Hepatocyte (in vitro differentiated cells): Measurements from ENCODE around the gene HSF5. TPM values are rescaled to one million over a fixed set of nuclear protein-coding genes. Genes with fewer than 3 reads are reported as not detected.

Experiments used
- DNase-seq: peaks from one replicate; pipeline ENCODE4 v3.0.0-alpha.2; 2016; ENCODE audit warnings: low spot score
- H2AFZ ChIP-seq: fragments of 200-600 bp; sonication (generic); 2 replicates; pipeline ENCODE4 v1.6.0; 2016; ENCODE audit warnings: antibody characterized with exemption, mild to moderate bottlenecking
- H3K27ac ChIP-seq: fragments of 200-600 bp; sonication (generic); 2 replicates; pipeline ENCODE4 v1.5.1; 2016; ENCODE audit warnings: mild to moderate bottlenecking
- H3K27me3 ChIP-seq: fragments of 200-600 bp; sonication (generic); 2 replicates; pipeline ENCODE4 v1.6.1; 2016
- H3K36me3 ChIP-seq: fragments of 200-600 bp; sonication (generic); replicated peaks from 2 replicates; pipeline ENCODE4 v1.5.1; 2016; ENCODE audit warnings: low read depth; ENCODE audit not compliant: insufficient read depth
- H3K4me1 ChIP-seq: fragments of 200-600 bp; sonication (generic); 2 replicates; pipeline ENCODE4 v1.5.1; 2016; ENCODE audit warnings: mild to moderate bottlenecking, moderate library complexity; ENCODE audit not compliant: insufficient read depth
- H3K4me2 ChIP-seq: fragments of 200-600 bp; sonication (generic); 2 replicates; pipeline ENCODE4 v1.6.0; 2016
- H3K4me3 ChIP-seq: fragments of 200-600 bp; sonication (generic); 2 replicates; pipeline ENCODE4 v1.5.1; 2016; ENCODE audit warnings: mild to moderate bottlenecking
- H3K79me2 ChIP-seq: fragments of 200-600 bp; sonication (generic); 2 replicates; pipeline ENCODE4 v1.6.0; 2017; ENCODE audit warnings: mild to moderate bottlenecking
- H3K9me2 ChIP-seq: fragments of 200-600 bp; sonication (generic); replicated peaks from 2 replicates; pipeline ENCODE4 v1.6.0; 2017; ENCODE audit warnings: mild to moderate bottlenecking; ENCODE audit not compliant: insufficient read depth
- H3K9me3 ChIP-seq: fragments of 200-600 bp; sonication (generic); 2 replicates; pipeline ENCODE4 v1.5.1; 2016; ENCODE audit warnings: low read depth, mild to moderate bottlenecking
- H4K20me1 ChIP-seq: fragments of 200-600 bp; sonication (generic); 2 replicates; pipeline ENCODE4 v1.6.0; 2016; ENCODE audit warnings: mild to moderate bottlenecking; ENCODE audit not compliant: insufficient read depth, poor library complexity, severe bottlenecking
- CTCF ChIP-seq: fragments of 200-600 bp; sonication (generic); IDR thresholded peaks from 2 replicates; pipeline ENCODE4 v1.5.1; 2016; ENCODE audit warnings: antibody characterized with exemption, mild to moderate bottlenecking; ENCODE audit not compliant: poor library complexity
- EZH2 ChIP-seq: fragments of 200-600 bp; sonication (generic); IDR thresholded peaks from 2 replicates; pipeline ENCODE4 v1.6.1; 2016; ENCODE audit warnings: antibody characterized with exemption, mild to moderate bottlenecking, borderline replicate concordance
- EZH2phosphoT487 ChIP-seq: fragments of 200-600 bp; sonication (generic); IDR thresholded peaks from one replicate; pipeline ENCODE4 v1.6.1; 2018; ENCODE audit warnings: antibody characterized with exemption, mild to moderate bottlenecking, low read depth, moderate library complexity; ENCODE audit not compliant: unreplicated experiment, severe bottlenecking
- WGBS: methylation state at CpG from one replicate; pipeline ENCODE4 v1.1.6; 2016; ENCODE audit warnings: low lambda C conversion rate; ENCODE audit errors: missing lambda C conversion rate; 5-methylcytosine and 5-hydroxymethylcytosine counted together
- polyA plus RNA-seq: library from polyadenylated mRNA; unstranded; fragments of >200 nt; fragmentation: Nextera tagmentation; extraction: Ambion mirVana; gene quantifications from 2 replicates; pipeline ENCODE4 v1.2.1, GENCODE V29; 2016
- total RNA-seq: library from RNA; depleted of rRNA; stranded (reverse); fragments of >200 nt; gene quantifications from 2 replicates; pipeline ENCODE4 v1.2.3, GENCODE V29; 2014

The HSF5 gene
- total and polyA plus RNA-seq, 2 experiments from 2014 or later: 0.03 TPM; not detected in 1

- TF ChIP-seq EZH2phosphoT487: no peak
- DNase-seq: peak; percentile 67
- peaks cover 39% of the 10 kb centered on the region for H3K79me2 ChIP-seq
- H4K20me1 ChIP-seq: peaks cover 1% of the 10 kb centered on the region
- peak overlapping the region; percentile 3 for H2AFZ ChIP-seq
- peaks cover 20% of the 10 kb centered on the region for H3K4me1 ChIP-seq
- no peaks in the 10 kb centered on the region for H3K36me3 ChIP-seq
- no peaks in the 10 kb centered on the region for H3K9me2 ChIP-seq
- H3K4me3 ChIP-seq: peak overlapping the region; percentile 39
- no peaks in the 10 kb centered on the region for H3K9me3 ChIP-seq
- no peaks in the 10 kb centered on the region for H3K27me3 ChIP-seq
- H3K4me2 ChIP-seq: peak overlapping the region; percentile 81
- 56% methylated on average over 2 of the region's 2 CpGs for WGBS
- peak overlapping the region; percentile 94 for H3K27ac ChIP-seq
Measured at GRCh38 chr17:58516644-58517377, 28.6 kb upstream of the HSF5 start.

- no peak for DNase-seq
- Histone ChIP-seq H2AFZ (no peak overlapping the region), H3K27ac (peak overlapping the region; percentile 94), H3K9me2 (no peaks in the 10 kb centered on the region), H3K36me3 (peaks cover 3% of the 10 kb centered on the region), H3K9me3 (no peaks in the 10 kb centered on the region), H3K27me3 (no peaks in the 10 kb centered on the region), H4K20me1 (peaks cover 3% of the 10 kb centered on the region), H3K4me1 (peaks cover 20% of the 10 kb centered on the region), H3K79me2 (peaks cover 48% of the 10 kb centered on the region), H3K4me3 (no peak overlapping the region), H3K4me2 (peak overlapping the region; percentile 81)
- TF ChIP-seq EZH2 (no peak), EZH2phosphoT487 (no peak), CTCF (no peak)
- WGBS: 85% methylated on average over 2 of the region's 2 CpGs
Measured at GRCh38 chr17:58515286-58515685, 27.1 kb upstream of the HSF5 start.

- Histone ChIP-seq H3K36me3 (peaks cover 3% of the 10 kb centered on the region), H3K9me2 (no peaks in the 10 kb centered on the region), H3K4me1 (peaks cover 20% of the 10 kb centered on the region), H3K27ac (peak overlapping the region; percentile 94), H3K27me3 (no peaks in the 10 kb centered on the region), H2AFZ (peak overlapping the region; percentile 46), H4K20me1 (peaks cover 3% of the 10 kb centered on the region), H3K4me3 (no peak overlapping the region), H3K79me2 (peaks cover 48% of the 10 kb centered on the region), H3K9me3 (no peaks in the 10 kb centered on the region), H3K4me2 (peak overlapping the region; percentile 81)
- WGBS: 33% methylated on average over 6 of the region's 11 CpGs
- no peak for DNase-seq
- TF ChIP-seq EZH2 (no peak), EZH2phosphoT487 (no peak), CTCF (no peak)
Measured at GRCh38 chr17:58514770-58515157, 26.6 kb upstream of the HSF5 start.

- Histone ChIP-seq H3K4me3 (peak within 1 kb of the TSS; percentile 68), H3K27ac (peak within 1 kb of the TSS; percentile 94), H3K9me3 (no peaks in the 10 kb centered on the region), H3K36me3 (peaks cover 3% of the 10 kb centered on the region), H4K20me1 (peaks cover 3% of the 10 kb centered on the region), H3K4me1 (peaks cover 20% of the 10 kb centered on the region), H2AFZ (peak within 1 kb of the TSS; percentile 46), H3K4me2 (peak within 1 kb of the TSS; percentile 81), H3K27me3 (no peaks in the 10 kb centered on the region), H3K9me2 (no peaks in the 10 kb centered on the region), H3K79me2 (peaks cover 48% of the 10 kb centered on the region)
- WGBS: 1% methylated on average over 42 of the region's 64 CpGs
- TF ChIP-seq EZH2: no peak
- TF ChIP-seq EZH2phosphoT487: no peak
- TF ChIP-seq CTCF: no peak
- DNase-seq: peak; percentile 94
Measured at GRCh38 chr17:58513965-58514769, 26.0 kb upstream of the HSF5 start, which contains the start of gene MTMR4. Gene MTMR4, minus strand, starts transcription at chr17:58514638. Its CDS starts 231 bp downstream, at chr17:58514407.
